Mesothelial cell of epicardium (in vitro differentiated cells): ENCODE results near the gene SPOCK2. TPM values are rescaled to one million over a fixed set of nuclear protein-coding genes. Genes with fewer than 3 reads are reported as not detected.

ENCODE experiments used
- DNase-seq, 2 experiments: peaks; one replicate each; pipeline ENCODE4 v3.0.0; 2021; ENCODE audit warnings: low spot score in 2 of 2; ENCODE audit not compliant: unreplicated experiment in 2 of 2
- H3K27ac Mint-ChIP-seq: 2 replicates; pipeline ENCODE4 v1.8.0; 2021; ENCODE audit warnings: mixed read lengths
- H3K27me3 Mint-ChIP-seq: 2 replicates; pipeline ENCODE4 v1.8.0; 2021; ENCODE audit warnings: low read depth, mixed read lengths
- H3K36me3 Mint-ChIP-seq: 2 replicates; pipeline ENCODE4 v1.8.0; 2021; ENCODE audit warnings: mixed read lengths
- H3K4me1 Mint-ChIP-seq: 2 replicates; pipeline ENCODE4 v1.8.0; 2021; ENCODE audit warnings: mixed read lengths
- H3K4me3 Mint-ChIP-seq: 2 replicates; pipeline ENCODE4 v1.8.0; 2021; ENCODE audit warnings: mild to moderate bottlenecking, moderate library complexity, mixed read lengths
- H3K9me3 Mint-ChIP-seq: 2 replicates; pipeline ENCODE4 v1.8.0; 2021; ENCODE audit warnings: mixed read lengths
- CTCF ChIP-seq: fragments of 200-600 bp; sonication (generic); IDR thresholded peaks from one replicate; pipeline ENCODE4 v1.5.0; 2021; ENCODE audit warnings: antibody characterized with exemption; ENCODE audit not compliant: unreplicated experiment
- total RNA-seq: library from RNA; stranded (reverse); gene quantifications from 3 replicates; pipeline ENCODE4 v1.2.1, GENCODE V29; 2021

SPOCK2 gene
- total RNA-seq, 1 donor from 2014 or later, result 28.5 TPM

GRCh38 chr10:72066318-72067284 is 21.8 kb downstream of the SPOCK2 start:
- H3K27ac Mint-ChIP-seq, result no peak overlapping the region
- no peak for TF ChIP-seq CTCF
- DNase-seq, result no peak
- H3K27me3 Mint-ChIP-seq, result no peaks in the 10 kb centered on the region
- no peak overlapping the region for H3K4me3 Mint-ChIP-seq
- peaks cover 3% of the 10 kb centered on the region for H3K36me3 Mint-ChIP-seq
- peaks cover 3% of the 10 kb centered on the region for H3K9me3 Mint-ChIP-seq
- H3K4me1 Mint-ChIP-seq, result peaks cover 16% of the 10 kb centered on the region

GRCh38 chr10:72065439-72066025 is 22.8 kb downstream of the SPOCK2 start:
- H3K36me3 Mint-ChIP-seq, result no peaks in the 10 kb centered on the region
- H3K4me1 Mint-ChIP-seq, result peaks cover 16% of the 10 kb centered on the region
- no peak for DNase-seq
- H3K27ac Mint-ChIP-seq, result no peak overlapping the region
- H3K27me3 Mint-ChIP-seq, result no peaks in the 10 kb centered on the region
- no peaks in the 10 kb centered on the region for H3K9me3 Mint-ChIP-seq
- no peak for TF ChIP-seq CTCF
- no peak overlapping the region for H3K4me3 Mint-ChIP-seq

- no peak for TF ChIP-seq CTCF
- H3K27ac Mint-ChIP-seq, result no peak overlapping the region
- no peaks in the 10 kb centered on the region for H3K27me3 Mint-ChIP-seq
- H3K36me3 Mint-ChIP-seq, result no peaks in the 10 kb centered on the region
- no peak for DNase-seq
- no peak overlapping the region for H3K4me3 Mint-ChIP-seq
- H3K9me3 Mint-ChIP-seq, result no peaks in the 10 kb centered on the region
- peaks cover 7% of the 10 kb centered on the region for H3K4me1 Mint-ChIP-seq
Measured at GRCh38 chr10:72063703-72064391, 24.5 kb downstream of the SPOCK2 start.

GRCh38 chr10:72062832-72063702 is 25.3 kb downstream of the SPOCK2 start:
- Mint-ChIP-seq H3K27ac (no peak overlapping the region), H3K9me3 (no peaks in the 10 kb centered on the region), H3K27me3 (no peaks in the 10 kb centered on the region), H3K36me3 (no peaks in the 10 kb centered on the region), H3K4me1 (peaks cover 3% of the 10 kb centered on the region), H3K4me3 (no peak overlapping the region)
- no peak for TF ChIP-seq CTCF
- DNase-seq, result no peak

GRCh38 chr10:72062382-72062781 is 26.0 kb downstream of the SPOCK2 start:
- Mint-ChIP-seq H3K9me3 (no peaks in the 10 kb centered on the region), H3K27ac (no peak overlapping the region), H3K4me3 (no peak overlapping the region), H3K4me1 (peaks cover 7% of the 10 kb centered on the region), H3K27me3 (no peaks in the 10 kb centered on the region), H3K36me3 (no peaks in the 10 kb centered on the region)
- TF ChIP-seq CTCF, result no peak
- no peak for DNase-seq
